HEK293 (cell line): Measurements from ENCODE around the gene COX7A2L.

ENCODE experiments used
- CTCF ChIP-seq: fragments of 450-650 bp; formaldehyde crosslinking; IDR thresholded peaks from 2 replicates; pipeline ENCODE4 v1.5.1; 2016; ENCODE audit warnings: missing biosample characterization, missing genetic modification characterization
- PRDM1 ChIP-seq: fragments of 450-650 bp; formaldehyde crosslinking; IDR thresholded peaks from 2 replicates; pipeline ENCODE4; 2016; ENCODE audit warnings: missing biosample characterization, missing genetic modification characterization
- TCF7L2 ChIP-seq: IDR thresholded peaks from 2 replicates; pipeline ENCODE4 v1.6.1; 2011; ENCODE audit warnings: low read depth, mild to moderate bottlenecking, inconsistent platforms, low read length, moderate library complexity, borderline replicate concordance
- ZNF10 ChIP-seq: fragments of 450-650 bp; formaldehyde crosslinking; IDR thresholded peaks from 2 replicates; pipeline ENCODE4 v1.5.1; 2017; ENCODE audit warnings: missing biosample characterization, missing genetic modification characterization
- ZNF48 ChIP-seq: fragments of 450-650 bp; formaldehyde crosslinking; IDR thresholded peaks from 2 replicates; pipeline ENCODE4 v1.5.1; 2016; ENCODE audit warnings: missing biosample characterization, missing genetic modification characterization
- ZNF704 ChIP-seq: fragments of 450-650 bp; formaldehyde crosslinking; IDR thresholded peaks from 2 replicates; pipeline ENCODE4 v1.5.1; 2016; ENCODE audit warnings: missing biosample characterization, missing genetic modification characterization

GRCh38 chr2:42408009-42408408, 47.0 kb upstream of the COX7A2L start:
- no peak for TF ChIP-seq CTCF (tag by site-specific recombination)
- no peak for TF ChIP-seq ZNF704 (tag by site-specific recombination)
- TF ChIP-seq TCF7L2: no peak
- no peak for TF ChIP-seq ZNF10 (tag by site-specific recombination)
- TF ChIP-seq ZNF48 (tag by site-specific recombination): no peak
- no peak for TF ChIP-seq PRDM1 (tag by site-specific recombination)
